HCT116 (cell line): ENCODE measurements around the gene PTPRQ. TPM values are rescaled to one million over a fixed set of nuclear protein-coding genes. Genes with fewer than 3 reads are reported as not detected.
A peak's percentile ranks its signal among the peaks of the same experiment; 100 is the strongest.

Experiments
- ATAC-seq: fragments of 200-7000 bp; cut with Tn5 transposase; 2 replicates; pipeline ENCODE4 v1.9.1; 2020; ENCODE audit warnings: mild to moderate bottlenecking, moderate library complexity
- Bru-seq: library from RNA; stranded (reverse); fragments of 400-500 nt; gene quantifications from one replicate; lab custom pipeline; 2021; lab: Mats Ljungman, UMichigan
- BruChase-seq, 2 experiments: library from RNA; stranded (reverse); fragments of 400-500 nt; gene quantifications; one replicate each; lab custom pipeline; 2021; lab: Mats Ljungman, UMichigan
- BruUV-seq: library from RNA; stranded (reverse); fragments of 400-500 nt; replicated peaks from 2 replicates; lab custom pipeline; 2021; lab: Mats Ljungman, UMichigan
- CTCF ChIA-PET: fragments of 300-600 bp; sonication (Branson Sonifier 250); formaldehyde crosslinking; loops from one replicate; lab custom pipeline; 2021; ENCODE audit warnings: antibody characterized with exemption; lab: Charles Lee
- POLR2A ChIA-PET: fragments of 300-600, 350-600 bp; sonication (Branson Sonifier 250); formaldehyde crosslinking; loops from one replicate; lab custom pipeline; 2021; ENCODE audit warnings: antibody characterized with exemption; lab: Charles Lee
- RAD21 ChIA-PET, 2 experiments: fragments of 300-600 bp; sonication (Branson Sonifier 250); formaldehyde crosslinking; loops; one replicate each; lab custom pipeline; 2023; ENCODE audit warnings: low total read pairs in 2 of 2; ENCODE audit not compliant: uncharacterized antibody in 2 of 2, unreplicated experiment in 2 of 2, low non-redundant PET in 1 of 2; lab: Charles Lee
- DNase-seq: peaks from one replicate; pipeline ENCODE4 v3.0.0-alpha.2; 2010; ENCODE audit warnings: low read depth, low spot score
- H2AFZ ChIP-seq: fragments of 200-600 bp; shearing (Covaris generic), sonication (generic); 2 replicates; pipeline ENCODE4 v1.6.1; 2017; ENCODE audit warnings: low read depth, mixed run types, mixed read lengths, antibody characterized with exemption, low read length; ENCODE audit not compliant: poor library complexity, severe bottlenecking
- H3K27ac ChIP-seq: 2 replicates; pipeline ENCODE4 v1.5.1; 2012; ENCODE audit warnings: low read depth, low read length
- H3K27me3 ChIP-seq: fragments of 200-600 bp; sonication (generic); 2 replicates; pipeline ENCODE4 v1.6.1; 2016; ENCODE audit warnings: mixed run types, low read length, mixed read lengths; ENCODE audit not compliant: insufficient read depth
- H3K36me3 ChIP-seq, 2 experiments: fragments of 200-500 bp in 1 of 2; fragments of 200-600 bp in 1 of 2; sonication (Bioruptor generic) in 1 of 2; sonication (generic) in 1 of 2; 2 replicates each; pipeline versions ENCODE4 v1.5.1 to v1.6.1; 2014 to 2016; ENCODE audit warnings: low read length in 2 of 2, inconsistent platforms in 1 of 2, mixed read lengths in 1 of 2, mixed run types in 1 of 2; ENCODE audit not compliant: insufficient read depth in 2 of 2, control insufficient read depth in 1 of 2
- H3K4me1 ChIP-seq, 2 experiments: fragments of 200-600 bp in 1 of 2; sonication (generic) in 1 of 2; 2 replicates each; pipeline versions ENCODE4 v1.5.1 to v1.6.1; 2012 to 2017; ENCODE audit warnings: low read length in 2 of 2, inconsistent platforms in 1 of 2, mild to moderate bottlenecking in 1 of 2, mixed read lengths in 1 of 2, mixed run types in 1 of 2, moderate library complexity in 1 of 2; ENCODE audit not compliant: insufficient read depth in 2 of 2, control insufficient read depth in 1 of 2
- H3K4me2 ChIP-seq: fragments of 200-600 bp; sonication (generic); 2 replicates; pipeline ENCODE4 v1.6.1; 2017; ENCODE audit warnings: mixed run types, low read length, mixed read lengths
- H3K4me3 ChIP-seq, 2 experiments: fragments of 200-600 bp in 1 of 2; sonication (generic) in 1 of 2; replicated peaks in 1 of 2; 2 replicates each; pipeline ENCODE4 v1.5.1; 2011 to 2016; ENCODE audit warnings: low read length in 2 of 2, control low read depth in 1 of 2, low read depth in 1 of 2, mild to moderate bottlenecking in 1 of 2, mixed read lengths in 1 of 2, mixed run types in 1 of 2
- H3K79me2 ChIP-seq: fragments of 200-600 bp; sonication (generic); 2 replicates; pipeline ENCODE4 v1.6.1; 2017; ENCODE audit warnings: mild to moderate bottlenecking, mixed run types, low read length, moderate library complexity, mixed read lengths; ENCODE audit not compliant: insufficient read depth
- H3K9ac ChIP-seq: fragments of 200-600 bp; sonication (generic); 2 replicates; pipeline ENCODE4 v1.6.1; 2016; ENCODE audit warnings: low read length, mixed read lengths
- H3K9me2 ChIP-seq: fragments of 200-600 bp; sonication (generic), shearing (Covaris generic); 2 replicates; pipeline ENCODE4 v1.6.1; 2017; ENCODE audit warnings: mixed run types, mild to moderate bottlenecking, moderate library complexity; ENCODE audit not compliant: insufficient read depth
- H3K9me3 ChIP-seq, 2 experiments: fragments of 200-500 bp in 1 of 2; fragments of 200-600 bp in 1 of 2; sonication (Bioruptor generic) in 1 of 2; sonication (generic) in 1 of 2; 2 replicates each; pipeline ENCODE4 v1.6.1; 2014 to 2017; ENCODE audit warnings: low read length in 2 of 2, mixed read lengths in 2 of 2, inconsistent platforms in 1 of 2, low read depth in 1 of 2, mild to moderate bottlenecking in 1 of 2, mixed run types in 1 of 2, moderate library complexity in 1 of 2; ENCODE audit not compliant: control insufficient read depth in 1 of 2, insufficient read depth in 1 of 2
- H4K20me1 ChIP-seq: fragments of 200-600 bp; sonication (generic), shearing (Covaris generic); 2 replicates; pipeline ENCODE4 v1.6.1; 2017; ENCODE audit warnings: mixed run types, mild to moderate bottlenecking, moderate library complexity; ENCODE audit not compliant: insufficient read depth
- ATF3 ChIP-seq: IDR thresholded peaks from 2 replicates; pipeline ENCODE4 v1.6.1; 2012
- CBX3 ChIP-seq: IDR thresholded peaks from 2 replicates; pipeline ENCODE4 v1.6.1; 2012; ENCODE audit warnings: low read depth
- CEBPB ChIP-seq: IDR thresholded peaks from 2 replicates; pipeline ENCODE4 v1.6.1; 2012; ENCODE audit warnings: low read depth
- CTCF ChIP-seq, 3 experiments: fragments of 200-600 bp in 1 of 3; sonication (generic) in 1 of 3; IDR thresholded peaks in 2 of 3; conservative IDR thresholded peaks in 1 of 3; 2 replicates each; pipeline ENCODE4 v1.5.1; 2012 to 2017; ENCODE audit warnings: low read depth in 2 of 3, low read length in 2 of 3, antibody characterized with exemption in 1 of 3, borderline replicate concordance in 1 of 3, control low read depth in 1 of 3, mild to moderate bottlenecking in 1 of 3, mixed read lengths in 1 of 3, mixed run types in 1 of 3, moderate library complexity in 1 of 3; ENCODE audit not compliant: insufficient read depth in 1 of 3
- EGR1 ChIP-seq: IDR thresholded peaks from 2 replicates; pipeline ENCODE4 v1.6.1; 2012; ENCODE audit warnings: low read depth
- ELF1 ChIP-seq: IDR thresholded peaks from 2 replicates; pipeline ENCODE4 v1.6.1; 2012; ENCODE audit warnings: low read depth, borderline replicate concordance
- EZH2 ChIP-seq: fragments of 200-600 bp; sonication (generic); IDR thresholded peaks from 2 replicates; pipeline ENCODE4 v1.6.1; 2017; ENCODE audit warnings: antibody characterized with exemption, mixed run types
- EZH2phosphoT487 ChIP-seq: fragments of 200-600 bp; IDR thresholded peaks from 2 replicates; pipeline ENCODE4 v1.6.1; 2018; ENCODE audit warnings: antibody characterized with exemption, borderline replicate concordance
- FOSL1 ChIP-seq: IDR thresholded peaks from 2 replicates; pipeline ENCODE4 v1.6.1; 2012; ENCODE audit warnings: low read depth
- JUND ChIP-seq: IDR thresholded peaks from 2 replicates; pipeline ENCODE4 v1.6.1; 2012
- MAX ChIP-seq: IDR thresholded peaks from 2 replicates; pipeline ENCODE4 v1.6.1; 2012
- POLR2A ChIP-seq: IDR thresholded peaks from 2 replicates; pipeline ENCODE4 v1.7.0; 2011; ENCODE audit warnings: borderline replicate concordance; ENCODE audit not compliant: insufficient read depth, insufficient read length; ENCODE audit errors: extremely low read depth
- POLR2AphosphoS5 ChIP-seq: IDR thresholded peaks from 2 replicates; pipeline ENCODE4 v1.6.1; 2011; ENCODE audit warnings: mild to moderate bottlenecking, low read depth, low read length, moderate library complexity
- RAD21 ChIP-seq: IDR thresholded peaks from 2 replicates; pipeline ENCODE4 v1.6.1; 2012; ENCODE audit warnings: low read depth, mild to moderate bottlenecking
- SP1 ChIP-seq: IDR thresholded peaks from 2 replicates; pipeline ENCODE4 v1.6.1; 2012; ENCODE audit warnings: low read depth
- TCF7L2 ChIP-seq: IDR thresholded peaks from 2 replicates; pipeline ENCODE4 v1.7.0; 2011; ENCODE audit warnings: borderline replicate concordance, inconsistent platforms; ENCODE audit not compliant: insufficient read depth, insufficient read length; ENCODE audit errors: extremely low read depth
- ZFX ChIP-seq: fragments of 450-650 bp; IDR thresholded peaks from 2 replicates; pipeline ENCODE4 v1.6.1; 2017
- ZNF274 ChIP-seq: fragments of 200-500 bp; sonication (Bioruptor generic); IDR thresholded peaks from 2 replicates; pipeline ENCODE4 v1.6.1; 2014; ENCODE audit warnings: mild to moderate bottlenecking, low read depth, low read length, inconsistent platforms
- intact Hi-C: fragments of 100-400 bp; cut with micrococcal nuclease; formaldehyde crosslinking; loops from 2 replicates; pipeline ENCODE4 v1.10.0; 2022
- long read RNA-seq: library from polyadenylated mRNA; unstranded; transcript quantifications from one replicate; pipeline ENCODE4 v2.0.0, GENCODE V29; 2021; ENCODE audit not compliant: unreplicated experiment
- polyA plus RNA-seq: library from polyadenylated mRNA; unstranded; fragments of >200 nt; gene quantifications from 2 replicates; pipeline ENCODE4 v1.2.1, GENCODE V29; 2012; ENCODE audit warnings: missing spikeins
- total RNA-seq: library from RNA; stranded (reverse); gene quantifications from one replicate; pipeline ENCODE4 v1.2.1, GENCODE V29; 2021; ENCODE audit not compliant: unreplicated experiment

The PTPRQ gene
- total RNA-seq (not detected), Bru-seq, nascent RNA (percentile 0 among the genes with signal in this experiment), BruChase-seq, experiment 1, labeled RNA remaining after a 6-hour chase (percentile 0 among the genes with signal in this experiment), BruChase-seq, experiment 2, labeled RNA remaining after a 2-hour chase (percentile 1 among the genes with signal in this experiment)
- not detected in 2 replicates for polyA plus RNA-seq
- long read RNA-seq, result 0 reads

- Histone ChIP-seq H2AFZ (no peak within 1 kb of the TSS), H3K27ac (no peak within 1 kb of the TSS), H3K36me3 (no peaks in the 10 kb centered on the region), H3K4me3 (no peak within 1 kb of the TSS), H3K79me2 (no peaks in the 10 kb centered on the region), H3K9me2 (no peaks in the 10 kb centered on the region), H3K9ac (no peak within 1 kb of the TSS), H4K20me1 (no peaks in the 10 kb centered on the region), H3K9me3 (no peaks in the 10 kb centered on the region), H3K4me1 (no peaks in the 10 kb centered on the region), H3K27me3 (no peaks in the 10 kb centered on the region), H3K4me2 (no peak within 1 kb of the TSS)
- no TSS peak for BruUV-seq
- no peak for ATAC-seq
- ChIA-PET CTCF (no interaction called here), POLR2A (no interaction called here), RAD21 (no interaction called here)
- TF ChIP-seq SP1 (no peak), RAD21 (no peak), MAX (no peak), POLR2A (no peak), ZNF274 (no peak), EZH2phosphoT487 (no peak), EZH2 (no peak), POLR2AphosphoS5 (no peak), CEBPB (no peak), ATF3 (no peak), ZFX (no peak), CTCF (IDR thresholded peaks at IDR 0.05 in 2 of 3, conservative IDR thresholded peaks at IDR 0.05 in 1 of 3; ENCODE audit: borderline replicate concordance in 1 of 3, insufficient read depth in 1 of 3, low read depth in 2 of 3, low read length in 2 of 3) (no peak), JUND (no peak), TCF7L2 (no peak), ELF1 (no peak), FOSL1 (no peak), CBX3 (no peak), EGR1 (no peak)
- DNase-seq, result no peak
- intact Hi-C loops, result no loop called here
These were observed at the start of gene PTPRQ for GRCh38 chr12:80443974-80444666. TSS of gene PTPRQ (plus strand) at chr12:80444235. CDS start at chr12:80444346, 111 bp downstream.
